Prostate gland (tissue), 2 donors: Measurements from ENCODE around the gene AGPAT4. TPM values are rescaled to one million over a fixed set of nuclear protein-coding genes. Genes with fewer than 3 reads are reported as not detected.

Experiments used
- DNase-seq: peaks from one replicate; pipeline ENCODE4 v3.0.0-alpha.2; 2019; ENCODE audit warnings: low spot score
- H3K27ac ChIP-seq, 2 donors: fragments of 200-600 bp; sonication (generic); 2 replicates each; pipeline ENCODE4 v1.5.1; 2017 to 2019
- H3K27me3 ChIP-seq: fragments of 200-600 bp; sonication (generic); replicated peaks from 2 replicates; pipeline ENCODE4 v1.5.1; 2019; ENCODE audit not compliant: insufficient read depth
- H3K36me3 ChIP-seq, 2 donors: fragments of 200-600 bp; sonication (generic); 1 replicate in 1 of 2; 2 replicates in 1 of 2; pipeline versions ENCODE4 v1.5.1 to v1.8.1; 2017 to 2019
- H3K4me1 ChIP-seq: fragments of 200-600 bp; sonication (generic); replicated peaks from 2 replicates; pipeline ENCODE4 v1.5.1; 2019
- H3K4me3 ChIP-seq, 2 donors: fragments of 200-600 bp; sonication (generic); 2 replicates each; pipeline ENCODE4 v1.5.1; 2017 to 2019
- H3K9me3 ChIP-seq: fragments of 200-600 bp; sonication (generic); 2 replicates; pipeline ENCODE4 v1.5.1; 2017
- CTCF ChIP-seq, 4 experiments: fragments of 200-600 bp in 2 of 4; fragments of 450-650 bp in 2 of 4; sonication (generic) in 2 of 4; IDR thresholded peaks; 1 replicate in 3 of 4; 2 replicates in 1 of 4; pipeline ENCODE4 v1.5.1; 2016 to 2019; ENCODE audit warnings: antibody characterized with exemption in 4 of 4, mild to moderate bottlenecking in 2 of 4, moderate library complexity in 2 of 4
- POLR2A ChIP-seq: fragments of 450-650 bp; IDR thresholded peaks from one replicate; pipeline ENCODE4 v1.6.1; 2016; ENCODE audit warnings: antibody characterized with exemption, mild to moderate bottlenecking
- POLR2AphosphoS5 ChIP-seq: sonication (generic); formaldehyde crosslinking; IDR thresholded peaks from one replicate; pipeline ENCODE4 v1.6.1; 2017; ENCODE audit warnings: antibody characterized with exemption
- WGBS: methylation state at CpG from one replicate; pipeline ENCODE4 v1.1.5; 2018; 5-methylcytosine and 5-hydroxymethylcytosine counted together
- intact Hi-C: fragments of 100-400 bp; cut with DNase I; formaldehyde crosslinking; loops from one replicate; pipeline ENCODE4 v1.14.2; 2022
- total RNA-seq, 2 donors: library from RNA; depleted of rRNA; stranded (reverse); fragments of >200 nt; gene quantifications; one replicate each; pipeline ENCODE4 v1.1.0, GENCODE V29; 2016

AGPAT4 gene
- total RNA-seq, 2 donors from 2014 or later = 1.7 to 4.2 TPM

- peaks cover 3% of the 10 kb centered on the region for H3K4me1 ChIP-seq
- H3K27ac ChIP-seq = no peak overlapping the region
- intact Hi-C loops = no loop called here
- no peaks in the 10 kb centered on the region for H3K36me3 ChIP-seq
- no peaks in the 10 kb centered on the region for H3K9me3 ChIP-seq
- 93% methylated on average over 11 of the region's 11 CpGs for WGBS
- DNase-seq = no peak
- no peaks in the 10 kb centered on the region for H3K27me3 ChIP-seq
- no peak overlapping the region for H3K4me3 ChIP-seq
- TF ChIP-seq POLR2A (no peak), POLR2AphosphoS5 (no peak)
Observed at GRCh38 chr6:161166176-161166575, 107.7 kb downstream of the AGPAT4 start.

- DNase-seq = no peak
- peaks cover 3% of the 10 kb centered on the region for H3K4me1 ChIP-seq
- no peaks in the 10 kb centered on the region for H3K9me3 ChIP-seq
- TF ChIP-seq POLR2AphosphoS5 (no peak), POLR2A (no peak), CTCF (IDR thresholded peaks at IDR 0.05) (no peak)
- H3K27ac ChIP-seq = no peak overlapping the region
- no peaks in the 10 kb centered on the region for H3K27me3 ChIP-seq
- H3K36me3 ChIP-seq = no peaks in the 10 kb centered on the region
- no peak overlapping the region for H3K4me3 ChIP-seq
- intact Hi-C loops = no loop called here
- 98% methylated on average over 9 of the region's 9 CpGs for WGBS
Observed at GRCh38 chr6:161164182-161164625, 109.7 kb downstream of the AGPAT4 start.

- no peak overlapping the region for H3K4me3 ChIP-seq
- H3K27ac ChIP-seq = no peak overlapping the region
- peaks cover 3% of the 10 kb centered on the region for H3K4me1 ChIP-seq
- TF ChIP-seq POLR2AphosphoS5 (no peak), CTCF (IDR thresholded peaks at IDR 0.05) (no peak), POLR2A (no peak)
- 93% methylated on average over 13 of the region's 13 CpGs for WGBS
- H3K27me3 ChIP-seq = no peaks in the 10 kb centered on the region
- no peak for DNase-seq
- intact Hi-C loops = no loop called here
- no peaks in the 10 kb centered on the region for H3K9me3 ChIP-seq
- no peaks in the 10 kb centered on the region for H3K36me3 ChIP-seq
Observed at GRCh38 chr6:161163466-161164181, 110.2 kb downstream of the AGPAT4 start.

DNA sequence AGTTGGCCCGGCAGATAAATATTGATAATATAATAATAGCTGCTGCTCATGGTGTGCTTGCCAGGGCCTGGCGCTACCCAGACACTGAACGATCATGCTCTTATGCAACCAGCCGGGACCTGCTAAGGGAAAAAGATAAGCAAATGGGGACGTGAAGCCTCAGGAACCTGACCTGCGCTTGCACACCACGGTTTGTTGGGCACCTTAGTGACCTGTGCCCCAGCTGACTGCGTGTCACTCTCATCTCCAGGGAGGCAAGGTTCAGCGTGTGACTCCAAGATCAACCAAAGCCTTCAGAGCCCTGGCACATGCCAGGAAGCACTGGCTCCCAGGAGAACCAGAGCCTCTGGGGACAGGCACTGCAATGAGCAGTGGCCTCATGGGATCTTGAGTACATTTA lies 111.1 kb downstream of the AGPAT4 start:
- intact Hi-C loops = no loop called here
- Histone ChIP-seq H3K27ac (no peak overlapping the region), H3K9me3 (no peaks in the 10 kb centered on the region), H3K4me3 (no peak overlapping the region), H3K36me3 (no peaks in the 10 kb centered on the region), H3K27me3 (no peaks in the 10 kb centered on the region), H3K4me1 (peaks cover 3% of the 10 kb centered on the region)
- 74% methylated on average over 9 of the region's 9 CpGs for WGBS
- no peak for TF ChIP-seq CTCF (IDR thresholded peaks at IDR 0.05)
- TF ChIP-seq POLR2AphosphoS5 = peak; percentile 16
- peak; percentile 26 for DNase-seq

DNA sequence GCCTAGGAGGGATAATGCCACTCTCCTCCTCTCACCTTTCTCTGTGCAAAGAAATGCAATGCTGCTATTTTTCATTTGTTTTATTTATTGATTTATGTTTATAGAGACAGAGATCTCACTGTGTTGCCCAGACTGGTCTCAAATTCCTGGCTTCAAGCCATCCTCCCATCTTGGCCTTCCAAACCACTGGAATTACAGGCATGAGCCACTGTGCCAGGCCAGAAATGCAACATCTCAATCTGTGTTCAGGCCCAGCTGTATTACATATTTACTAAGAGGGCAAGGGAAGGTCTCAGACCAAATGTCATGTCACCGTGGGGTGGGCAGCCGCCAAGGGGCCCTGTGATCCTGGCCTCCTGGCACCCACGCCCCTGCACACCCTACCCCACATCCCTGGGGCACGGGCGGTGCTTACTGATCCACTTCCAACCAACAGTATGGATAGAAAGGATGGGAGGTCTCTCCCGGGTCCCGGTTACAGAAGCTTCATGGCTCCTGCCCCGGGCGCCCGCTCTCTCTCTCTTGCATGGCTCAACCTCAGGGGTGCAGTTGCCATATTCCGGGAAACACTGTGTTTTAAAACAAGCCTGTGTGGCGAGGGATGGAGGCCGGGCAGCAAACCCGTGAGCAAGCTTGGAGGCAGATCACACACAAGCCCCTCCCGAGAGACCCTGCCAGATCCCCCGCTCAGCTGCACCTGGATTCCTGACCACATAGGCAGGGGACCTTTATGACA lies 111.8 kb downstream of the AGPAT4 start:
- Histone ChIP-seq H3K27me3 (no peaks in the 10 kb centered on the region), H3K36me3 (no peaks in the 10 kb centered on the region), H3K9me3 (no peaks in the 10 kb centered on the region), H3K4me3 (no peak overlapping the region), H3K27ac (no peak overlapping the region), H3K4me1 (peaks cover 3% of the 10 kb centered on the region)
- DNase-seq = peak; percentile 40
- TF ChIP-seq POLR2AphosphoS5 = peak; percentile 57
- no peak for TF ChIP-seq CTCF (IDR thresholded peaks at IDR 0.05)
- WGBS = 83% methylated on average over 15 of the region's 16 CpGs
- intact Hi-C loops = no loop called here
